Breast epithelium (tissue), 3 donors: Measurements from ENCODE around the gene GYS1.
"Not testable (repeated sequence)": the region's sequence is repeated elsewhere in the genome, so short reads cannot be mapped to it uniquely, and the experiment has no call there.

Source experiments
- POLR2A ChIP-seq: fragments of 450-650 bp; IDR thresholded peaks from one replicate; pipeline ENCODE4 v1.6.1; 2016; ENCODE audit warnings: antibody characterized with exemption, mild to moderate bottlenecking, moderate library complexity
- TF ChIP-seq, protein P1 (sequence below), 3 donors: fragments of 450-650 bp; IDR thresholded peaks; one replicate each; pipeline ENCODE4 v1.5.1; 2016 to 2017; ENCODE audit warnings: antibody characterized with exemption in 3 of 3, mild to moderate bottlenecking in 3 of 3, moderate library complexity in 3 of 3

GRCh38 chr19:49025088-49025487 lies 32.0 kb upstream of the GYS1 start:
- TF ChIP-seq, protein P1, sequence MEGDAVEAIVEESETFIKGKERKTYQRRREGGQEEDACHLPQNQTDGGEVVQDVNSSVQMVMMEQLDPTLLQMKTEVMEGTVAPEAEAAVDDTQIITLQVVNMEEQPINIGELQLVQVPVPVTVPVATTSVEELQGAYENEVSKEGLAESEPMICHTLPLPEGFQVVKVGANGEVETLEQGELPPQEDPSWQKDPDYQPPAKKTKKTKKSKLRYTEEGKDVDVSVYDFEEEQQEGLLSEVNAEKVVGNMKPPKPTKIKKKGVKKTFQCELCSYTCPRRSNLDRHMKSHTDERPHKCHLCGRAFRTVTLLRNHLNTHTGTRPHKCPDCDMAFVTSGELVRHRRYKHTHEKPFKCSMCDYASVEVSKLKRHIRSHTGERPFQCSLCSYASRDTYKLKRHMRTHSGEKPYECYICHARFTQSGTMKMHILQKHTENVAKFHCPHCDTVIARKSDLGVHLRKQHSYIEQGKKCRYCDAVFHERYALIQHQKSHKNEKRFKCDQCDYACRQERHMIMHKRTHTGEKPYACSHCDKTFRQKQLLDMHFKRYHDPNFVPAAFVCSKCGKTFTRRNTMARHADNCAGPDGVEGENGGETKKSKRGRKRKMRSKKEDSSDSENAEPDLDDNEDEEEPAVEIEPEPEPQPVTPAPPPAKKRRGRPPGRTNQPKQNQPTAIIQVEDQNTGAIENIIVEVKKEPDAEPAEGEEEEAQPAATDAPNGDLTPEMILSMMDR (IDR thresholded peaks at IDR 0.05) = not testable (repeated sequence)
- TF ChIP-seq POLR2A = not testable (repeated sequence)
